ENCODE data around the gene MRPL17.
"Not testable (repeated sequence)": the region's sequence is repeated elsewhere in the genome, so short reads cannot be mapped to it uniquely, and the experiment has no call there.

Gene MRPL17

GRCh38 chr11:6682936-6683861, at the start of gene MRPL17:
Gene MRPL17, minus strand, starts transcription at chr11:6683340. Its CDS starts 44 bp downstream, at chr11:6683296.
- DNase-seq, result peak; percentile 97

DNA sequence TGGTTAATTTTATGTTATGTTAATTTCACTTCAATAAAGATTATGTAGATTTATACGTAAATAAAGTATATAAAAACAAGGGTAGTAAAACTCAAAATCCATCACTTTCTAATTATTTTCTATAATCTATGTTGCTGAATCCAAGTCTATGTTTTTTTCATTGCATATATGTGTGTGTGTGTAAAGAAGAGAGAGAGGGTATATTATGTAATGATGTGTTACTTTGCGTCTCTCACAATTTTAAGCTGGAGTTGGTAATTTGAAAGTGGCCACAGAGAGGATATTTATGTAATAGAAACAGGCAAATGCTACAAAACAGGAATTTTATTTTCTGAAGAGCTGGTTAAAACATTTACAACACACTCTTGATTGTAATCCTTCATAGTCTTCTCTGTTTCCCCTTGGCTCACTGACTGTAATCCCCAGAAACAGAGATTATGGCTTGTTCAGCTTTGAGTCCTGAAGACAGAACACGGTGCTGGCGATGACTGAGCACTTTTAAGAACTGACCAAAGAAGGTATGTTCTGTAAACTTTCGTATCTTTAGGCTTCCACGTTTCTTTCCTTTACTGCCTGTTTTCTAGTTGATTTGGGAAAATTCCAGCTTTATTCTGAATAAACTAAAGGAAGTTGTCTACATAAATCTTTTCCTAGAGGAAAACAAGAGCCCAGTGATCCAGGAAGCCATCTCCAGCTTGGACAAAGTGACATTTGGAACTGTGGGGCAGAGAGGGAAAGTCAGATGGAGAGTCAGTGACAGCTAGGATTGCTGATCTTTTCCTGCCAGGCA, 45.0 kb upstream of the MRPL17 start:
- no peak for DNase-seq

DNA sequence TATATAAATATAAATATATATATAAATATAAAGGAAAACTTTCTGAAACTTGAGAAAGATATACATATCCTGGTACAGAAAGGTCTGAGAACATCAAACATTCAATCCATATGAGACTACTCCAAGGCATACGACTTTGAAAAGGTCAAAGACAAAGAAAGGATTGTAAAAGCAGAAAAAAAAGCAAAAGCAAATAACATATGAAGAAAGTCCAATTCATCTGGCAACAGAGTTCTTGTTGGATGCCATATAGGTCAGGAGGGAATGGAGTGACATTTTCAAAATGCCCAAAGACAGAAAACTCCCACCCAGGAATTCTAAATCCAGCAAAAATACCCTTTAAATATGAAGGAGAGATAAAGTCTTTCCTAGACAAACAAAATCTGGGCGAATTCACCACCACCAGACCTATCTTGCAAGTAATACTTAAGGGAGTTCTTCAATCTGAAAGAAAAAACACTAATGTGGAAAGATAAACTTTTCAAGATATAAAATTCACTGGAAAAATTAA, 42.3 kb upstream of the MRPL17 start:
- DNase-seq, result no peak

GRCh38 chr11:6724013-6724412, 40.9 kb upstream of the MRPL17 start:
- DNase-seq, result no peak

DNA sequence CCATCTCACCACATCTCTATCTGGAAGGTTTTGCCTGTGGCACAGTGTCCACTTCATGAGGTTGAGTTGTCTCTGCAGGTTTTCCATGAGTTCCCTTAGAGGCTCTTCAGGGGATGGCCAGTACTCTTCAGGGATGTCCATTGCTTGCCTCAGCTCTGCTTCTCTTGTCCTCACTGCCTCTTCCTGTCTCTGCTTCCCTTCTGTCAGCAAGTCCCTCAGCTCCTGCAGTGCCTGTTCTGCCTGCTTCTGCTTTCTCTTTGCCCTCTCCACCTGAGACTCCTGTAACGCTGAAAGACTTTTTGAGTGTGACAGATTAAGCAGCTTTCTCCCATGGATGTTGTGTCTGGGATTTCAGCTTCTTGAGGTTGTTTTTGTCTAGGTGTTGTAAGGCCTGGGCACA, 38.2 kb upstream of the MRPL17 start:
- no peak for DNase-seq

GRCh38 chr11:6719576-6719975, 36.4 kb upstream of the MRPL17 start:
- no peak for DNase-seq

DNA sequence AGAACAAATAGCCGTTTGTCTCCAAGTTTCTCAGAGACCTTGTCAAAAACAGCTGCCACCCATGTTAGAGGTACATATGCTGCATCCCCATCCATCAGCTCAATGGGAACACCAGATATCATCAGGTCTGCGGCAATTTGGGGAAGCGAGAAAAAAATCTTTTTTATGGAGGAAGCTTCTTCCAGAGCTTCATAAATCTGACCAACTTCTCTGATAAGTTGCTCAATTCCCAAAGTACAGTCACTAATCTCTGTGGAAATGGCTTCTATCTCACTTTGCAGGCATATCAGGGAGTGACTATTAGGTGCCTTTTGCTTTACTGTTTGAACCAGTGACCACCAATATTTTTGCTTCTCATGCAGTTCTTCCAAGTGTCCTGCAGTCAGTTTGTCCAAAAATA, 34.3 kb upstream of the MRPL17 start:
- DNase-seq, result no peak

GRCh38 chr11:6711552-6711951, 28.4 kb upstream of the MRPL17 start:
- not testable (repeated sequence) for DNase-seq

DNA sequence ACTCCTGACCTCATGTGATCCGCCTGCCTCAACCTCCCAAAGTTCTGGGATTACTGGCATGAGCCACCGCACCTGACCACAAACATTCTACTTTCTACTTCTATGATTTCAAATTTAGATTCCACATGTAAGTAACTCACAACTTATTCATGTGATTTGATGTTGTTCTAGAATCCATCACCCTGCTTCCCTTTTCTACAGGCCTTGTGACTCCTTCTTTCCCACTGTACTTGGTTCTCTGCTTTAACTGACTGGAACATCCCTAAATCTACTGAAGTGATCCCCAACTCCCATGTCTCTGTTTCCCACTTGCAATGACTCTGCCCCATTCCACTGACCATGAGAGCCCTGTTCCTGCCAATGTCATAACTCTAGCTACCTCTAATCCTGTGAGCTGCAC, 25.7 kb upstream of the MRPL17 start:
- DNase-seq, result no peak

GRCh38 chr11:6705905-6706535, 22.9 kb upstream of the MRPL17 start:
- DNase-seq, result no peak

GRCh38 chr11:6703247-6704063, 20.3 kb upstream of the MRPL17 start:
- DNase-seq, result peak; percentile 65

DNA sequence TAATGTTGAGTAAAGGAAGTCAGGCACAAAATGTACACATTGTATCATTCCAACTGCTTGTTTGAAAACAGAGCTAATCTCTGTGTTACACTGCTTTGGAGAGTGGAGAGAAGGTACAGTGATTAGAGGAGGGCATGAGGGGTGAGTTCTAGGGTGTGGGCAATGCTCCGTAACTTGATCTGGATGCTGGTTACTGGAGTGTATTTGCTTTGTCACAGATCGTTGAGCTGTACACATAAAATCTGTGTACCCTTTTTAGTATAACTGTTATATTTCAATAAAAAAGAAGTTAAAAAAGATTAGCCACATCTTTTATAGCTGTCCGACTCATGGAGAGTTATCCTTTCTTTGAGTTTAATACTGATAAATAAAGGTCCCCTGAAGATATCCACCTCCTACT, 18.8 kb upstream of the MRPL17 start:
- DNase-seq, result not testable (repeated sequence)

DNA sequence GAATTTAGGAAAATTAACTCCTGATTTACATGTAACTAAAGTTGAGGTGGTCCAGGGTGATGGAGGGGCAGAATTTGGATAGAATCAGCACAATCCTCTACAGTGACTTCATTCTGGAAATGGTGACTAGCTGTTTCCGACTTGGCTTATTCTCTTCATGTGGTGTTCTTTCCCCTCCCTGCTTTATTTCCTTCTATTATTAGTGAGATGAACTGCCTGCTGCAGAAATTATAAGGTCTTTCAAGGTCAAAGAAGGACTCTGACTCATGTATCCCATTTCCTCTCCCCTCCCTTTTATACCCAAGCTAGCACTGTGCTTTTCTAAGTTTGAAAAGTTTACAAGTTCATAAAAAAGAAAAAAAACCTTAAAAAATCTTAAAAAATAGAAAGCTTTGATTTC, 12.2 kb upstream of the MRPL17 start:
- DNase-seq, result no peak

DNA sequence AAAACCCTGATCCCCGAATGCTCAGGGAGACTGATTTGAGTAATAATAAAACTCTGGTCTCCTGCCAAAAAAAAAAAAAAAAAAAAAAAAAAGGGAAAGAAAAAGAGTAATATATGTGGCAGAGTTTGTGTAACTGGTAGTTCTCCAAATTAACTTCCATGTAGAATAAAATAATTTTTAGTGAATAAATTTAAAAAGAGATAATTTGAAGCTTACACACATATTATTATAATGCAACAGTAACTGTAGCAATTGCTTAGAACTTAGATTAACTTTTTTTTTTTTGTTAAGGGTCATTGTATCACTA, 11.0 kb upstream of the MRPL17 start:
- no peak for DNase-seq

- DNase-seq, result no peak
These were observed 10.4 kb upstream of the MRPL17 start for GRCh38 chr11:6693342-6694228.

DNA sequence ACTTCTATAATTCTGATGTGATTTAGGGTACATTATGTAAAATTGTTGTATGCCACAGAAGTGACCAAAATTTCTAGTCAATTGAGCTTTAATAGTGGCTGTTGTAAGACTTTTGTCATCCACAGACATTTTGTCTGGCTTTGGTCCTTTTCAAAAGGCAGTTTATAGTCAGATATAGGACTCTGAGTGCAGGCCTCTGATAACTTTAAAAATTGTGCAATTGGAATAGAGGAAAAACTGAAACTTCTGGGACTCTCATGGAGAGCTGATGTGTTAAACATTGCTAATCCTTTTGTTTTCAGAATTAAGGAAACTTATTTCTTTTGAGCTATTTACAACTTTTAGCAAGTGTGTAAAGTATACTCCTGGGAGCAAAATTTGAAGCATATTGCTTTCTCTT, 9.0 kb upstream of the MRPL17 start:
- no peak for DNase-seq

DNA sequence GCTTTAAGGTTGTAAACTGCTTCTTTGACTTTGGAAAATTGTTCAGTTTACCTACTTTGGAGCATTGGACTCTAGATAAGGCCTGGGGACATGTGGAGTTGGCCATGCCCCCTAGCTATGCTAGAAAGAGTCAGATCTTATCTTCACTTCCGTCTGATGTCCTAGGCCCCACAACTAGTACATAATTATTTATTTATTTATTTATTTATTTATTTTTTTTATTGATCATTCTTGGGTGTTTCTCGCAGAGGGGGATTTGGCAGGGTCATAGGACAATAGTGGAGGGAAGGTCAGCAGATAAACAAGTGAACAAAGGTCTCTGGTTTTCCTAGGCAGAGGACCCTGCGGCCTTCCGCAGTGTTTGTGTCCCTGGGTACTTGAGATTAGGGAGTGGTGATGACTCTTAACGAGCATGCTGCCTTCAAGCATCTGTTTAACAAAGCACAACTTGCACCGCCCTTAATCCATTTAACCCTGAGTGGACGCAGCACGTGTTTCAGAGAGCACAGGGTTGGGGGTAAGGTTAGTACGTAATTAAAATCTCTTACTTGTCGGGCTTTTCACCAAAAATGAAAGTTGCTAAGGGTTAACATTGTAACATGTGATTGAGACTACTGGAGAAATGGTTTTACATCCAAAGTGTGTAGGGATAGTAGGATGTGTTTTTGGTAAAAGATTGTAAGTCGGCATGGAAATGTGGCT, 7.4 kb upstream of the MRPL17 start:
- DNase-seq, result not testable (repeated sequence)

DNA sequence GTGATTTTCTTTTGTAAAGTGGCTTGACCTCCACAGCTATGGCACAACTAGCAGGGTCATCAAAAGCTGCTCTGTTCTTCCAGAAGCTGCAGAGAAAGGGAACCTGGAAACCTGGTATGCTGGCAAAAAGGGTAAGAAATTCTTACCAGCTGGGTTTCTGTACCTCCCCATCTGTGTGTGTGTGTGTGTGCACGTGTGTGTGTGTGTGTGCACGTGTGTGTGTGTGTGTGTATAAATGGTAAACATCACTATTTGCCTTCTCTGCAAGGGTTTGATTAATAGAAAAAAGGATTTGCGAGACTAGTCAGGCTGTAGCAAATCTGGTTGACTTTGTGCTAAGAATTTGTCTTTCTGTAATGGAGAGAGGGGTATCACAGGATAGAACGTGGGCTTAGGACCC, 4.7 kb upstream of the MRPL17 start:
- DNase-seq, result no peak

DNA sequence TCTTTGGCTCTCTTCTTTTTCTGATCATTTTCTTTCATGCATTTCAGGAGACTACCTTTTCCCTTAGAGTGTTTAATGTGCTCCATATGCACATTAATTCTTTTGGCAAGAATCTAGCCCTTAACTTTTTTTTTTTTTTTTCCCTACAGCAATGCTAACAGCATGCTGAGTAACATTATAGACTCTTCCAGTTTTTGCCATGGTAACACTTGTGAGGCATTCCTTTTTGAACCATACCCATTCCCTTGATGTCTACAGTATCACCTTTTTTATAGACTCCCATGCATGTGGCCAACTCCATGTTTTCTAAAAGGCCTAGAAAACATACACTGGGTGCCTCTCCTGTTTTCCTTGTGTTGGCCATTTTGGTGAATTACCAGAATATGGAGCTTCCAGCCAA, 2.9 kb upstream of the MRPL17 start:
- no peak for DNase-seq

DNA sequence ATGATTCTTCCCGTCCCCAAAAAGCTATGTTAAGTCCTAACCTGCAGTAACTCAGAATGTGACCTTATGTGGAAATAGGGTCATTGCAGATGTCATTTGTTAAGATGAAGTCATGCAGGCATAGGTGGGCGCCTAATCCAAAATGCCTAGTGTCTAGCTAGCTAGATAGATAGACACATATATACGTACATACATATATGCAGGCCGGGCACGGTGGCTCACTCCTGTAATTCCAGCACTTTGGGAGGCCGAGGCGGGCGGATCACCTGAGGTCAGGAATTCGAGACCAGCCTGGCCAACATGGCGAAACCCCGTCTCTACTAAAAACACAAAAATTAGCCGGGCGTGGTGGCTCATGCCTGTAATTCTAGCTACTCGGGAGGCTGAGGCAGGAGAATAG, 928 bp upstream of the MRPL17 start:
- not testable (repeated sequence) for DNase-seq

- DNase-seq, result no peak
These were observed 577 bp downstream of the MRPL17 start for GRCh38 chr11:6682591-6682935.

All from amniotic stem cell (primary cell).